Measurements from ENCODE around the gene ZNF106. TPM values are rescaled to one million over a fixed set of nuclear protein-coding genes. Genes with fewer than 3 reads are reported as not detected.

ZNF106 gene
- polyA plus RNA-seq, 1 donor, result 239 TPM

DNA sequence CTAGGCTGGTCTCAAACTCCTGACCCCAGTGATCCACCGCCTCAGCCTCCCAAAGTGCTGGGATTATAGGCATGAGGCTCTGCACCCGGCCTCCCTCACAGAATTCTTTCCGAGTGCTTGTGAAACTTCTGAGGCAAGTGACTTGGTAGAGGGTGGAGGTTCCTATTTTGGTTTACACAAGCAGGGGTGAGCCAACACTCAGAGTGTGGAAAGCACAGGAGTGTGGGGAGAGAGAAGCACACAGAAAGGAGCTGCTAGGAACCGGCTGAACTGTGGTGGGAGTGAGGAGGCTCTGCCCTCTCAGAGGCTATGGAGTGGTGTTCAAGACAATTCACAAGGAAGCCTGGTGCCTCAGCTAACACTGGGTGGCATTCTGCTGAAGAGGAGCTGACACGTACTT, 123.9 kb downstream of the ZNF106 start:
- DNase-seq (ENCODE audit: low read depth), result no peak

DNA sequence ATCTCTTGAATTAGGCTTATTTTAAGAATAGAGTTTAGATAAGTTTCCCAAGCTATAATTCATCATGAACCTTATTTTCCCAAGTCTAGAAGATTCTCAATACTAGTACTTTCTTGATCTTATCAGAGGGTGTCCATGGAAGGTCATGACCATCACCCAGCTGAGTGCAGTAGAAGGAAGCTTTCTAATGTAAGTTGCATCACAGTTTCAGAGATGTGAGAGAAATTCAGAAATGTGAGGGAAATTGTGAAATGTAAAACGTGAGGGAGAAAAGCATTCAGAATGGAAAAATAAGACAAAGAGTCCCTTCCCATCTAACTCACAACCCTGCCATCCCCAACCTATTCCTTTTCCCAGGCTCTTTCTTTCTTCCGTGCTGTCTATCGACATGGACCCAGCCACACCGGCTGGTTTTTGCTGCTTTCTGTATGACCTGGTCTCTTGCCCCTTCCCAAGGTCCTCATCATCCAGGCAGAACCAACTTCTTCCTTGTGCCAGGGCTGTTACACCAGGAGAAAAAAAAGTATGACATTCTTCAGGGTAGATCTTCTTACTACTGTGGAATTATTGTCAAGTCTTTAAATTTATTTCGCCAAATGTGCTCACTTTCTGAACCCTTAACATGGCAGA, 124.9 kb downstream of the ZNF106 start:
- DNase-seq (ENCODE audit: low read depth), result no peak

DNA sequence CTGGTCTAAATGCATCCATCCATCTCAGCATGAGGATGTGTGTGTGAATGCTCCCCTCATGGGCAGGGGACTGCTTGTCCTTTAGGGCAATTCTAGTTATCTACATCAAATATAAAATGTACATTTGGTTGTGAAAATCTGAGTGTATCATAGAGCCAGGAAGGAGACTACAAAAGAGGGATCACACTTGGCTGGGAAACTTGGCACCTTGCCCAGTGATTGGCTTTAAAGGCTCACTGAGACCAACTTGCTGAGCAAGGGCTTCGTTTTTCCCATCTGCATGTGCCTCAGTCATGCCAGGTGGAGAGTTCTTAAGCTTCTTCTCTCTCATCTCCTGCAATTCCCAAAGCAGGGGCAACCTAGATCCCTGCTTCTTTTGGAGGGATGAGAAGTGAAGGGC, 126.4 kb downstream of the ZNF106 start:
- DNase-seq (ENCODE audit: low read depth), result no peak

DNA sequence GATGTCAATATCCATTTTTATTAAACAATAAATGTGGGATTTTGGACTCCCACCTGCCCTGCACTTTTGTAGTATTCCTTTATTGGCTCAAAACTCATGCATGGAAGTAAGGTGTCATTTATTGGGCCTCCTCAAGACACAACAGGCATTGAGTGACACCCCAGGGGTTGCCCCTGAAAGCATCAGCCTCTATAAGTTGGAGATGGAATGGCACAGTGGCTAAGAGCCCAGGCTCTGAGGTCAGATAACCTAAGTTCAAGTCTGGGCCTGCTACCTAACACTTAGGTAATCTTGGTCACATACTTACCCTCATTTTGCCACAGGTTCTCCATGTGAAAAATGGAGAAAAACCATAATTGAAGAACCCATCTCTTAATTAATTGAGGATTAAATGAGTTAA, 127.0 kb downstream of the ZNF106 start:
- no peak for DNase-seq (ENCODE audit: low read depth)

DNA sequence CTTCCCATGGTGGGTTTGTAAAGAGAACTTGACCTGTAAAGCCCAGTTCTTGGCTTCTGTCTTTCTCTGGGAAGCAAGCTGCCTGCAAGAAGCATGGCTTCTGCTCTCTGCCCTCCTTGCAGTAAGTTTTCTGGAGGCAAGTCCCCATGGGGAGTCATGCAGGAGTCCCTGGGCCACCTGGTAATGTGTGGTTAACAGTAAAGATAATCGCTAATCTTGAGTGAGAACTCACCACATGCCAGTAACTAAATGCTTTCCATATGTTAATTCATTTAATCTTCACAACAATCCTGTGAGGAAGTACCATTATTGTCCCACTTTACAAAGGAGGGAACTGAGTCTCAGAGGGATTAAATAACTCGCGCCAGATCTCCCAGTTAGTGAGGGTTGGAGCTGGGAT, 127.5 kb downstream of the ZNF106 start:
- no peak for DNase-seq (ENCODE audit: low read depth)

Other genes with a start within 250 kb of the ZNF106 start
- gene GANC, start 217.9 kb downstream of the ZNF106 start, polyA plus RNA-seq (ENCODE audit: insufficient read length), result 14.9 TPM
- gene TMEM87A, start 217.7 kb downstream of the ZNF106 start, polyA plus RNA-seq (ENCODE audit: insufficient read length), result 38.0 TPM
- gene CAPN3, start 131.6 kb downstream of the ZNF106 start, polyA plus RNA-seq (ENCODE audit: insufficient read length), result 495 TPM
- gene SNAP23, start 4.5 kb upstream of the ZNF106 start, polyA plus RNA-seq (ENCODE audit: insufficient read length), result 57.2 TPM
- gene LRRC57, start 57.7 kb upstream of the ZNF106 start, polyA plus RNA-seq (ENCODE audit: insufficient read length), result 14.3 TPM
- 14.5 TPM for gene HAUS2, start 57.7 kb upstream of the ZNF106 start, polyA plus RNA-seq (ENCODE audit: insufficient read length)
- 18.3 TPM for gene STARD9, start 84.5 kb upstream of the ZNF106 start, polyA plus RNA-seq (ENCODE audit: insufficient read length)
- gene CDAN1, start 246.0 kb upstream of the ZNF106 start, polyA plus RNA-seq (ENCODE audit: insufficient read length), result 16.0 TPM